A549 (cell line): ENCODE results near the gene USP2.

Source experiments
- CHD4 ChIP-seq: fragments of 200-600 bp; sonication (generic); IDR thresholded peaks from 2 replicates; pipeline ENCODE4 v1.6.1; 2016; ENCODE audit warnings: antibody characterized with exemption, mild to moderate bottlenecking, borderline replicate concordance
- CTCF ChIP-seq: fragments of >200 bp; sonication (Bioruptor Twin); formaldehyde crosslinking; IDR thresholded peaks from 3 replicates; pipeline ENCODE4 v1.5.1; 2016
- EP300 ChIP-seq, 2 experiments: fragments of >200 bp; sonication (Bioruptor Twin); formaldehyde crosslinking; IDR thresholded peaks; 2 replicates in 1 of 2; 3 replicates in 1 of 2; pipeline ENCODE4 v1.6.1; 2016 to 2017
- HDAC2 ChIP-seq: fragments of 200-600 bp; sonication (generic); IDR thresholded peaks from 2 replicates; pipeline ENCODE4 v1.6.1; 2016
- JUNB ChIP-seq: fragments of >200 bp; sonication (Bioruptor Twin); formaldehyde crosslinking; IDR thresholded peaks from 2 replicates; pipeline ENCODE4 v1.6.1; 2016
- KDM1A ChIP-seq: fragments of 200-600 bp; sonication (generic); IDR thresholded peaks from 2 replicates; pipeline ENCODE4 v1.6.1; 2016; ENCODE audit warnings: low read depth, mild to moderate bottlenecking
- MAFK ChIP-seq: fragments of 450-650 bp; IDR thresholded peaks from 2 replicates; pipeline ENCODE4 v1.6.1; 2014; ENCODE audit not compliant: partially characterized antibody
- MAX ChIP-seq: IDR thresholded peaks from 2 replicates; pipeline ENCODE4 v1.6.1; 2012
- NFE2L2 ChIP-seq: fragments of 150-350 bp; conservative IDR thresholded peaks from 2 replicates; pipeline ENCODE4 v1.6.1; 2014; ENCODE audit warnings: low read length
- PBX3 ChIP-seq: IDR thresholded peaks from 2 replicates; pipeline ENCODE4 v1.6.1; 2012
- POLR2A ChIP-seq: IDR thresholded peaks from 2 replicates; pipeline ENCODE4 v1.6.1; 2012; ENCODE audit warnings: mild to moderate bottlenecking, low read length
- RAD21 ChIP-seq, 2 experiments: fragments of >200 bp in 1 of 2; sonication (Bioruptor Twin) in 1 of 2; formaldehyde crosslinking in 1 of 2; IDR thresholded peaks in 1 of 2; conservative IDR thresholded peaks in 1 of 2; 2 replicates in 1 of 2; 3 replicates in 1 of 2; pipeline ENCODE4 v1.6.1; 2012 to 2018; ENCODE audit warnings: inconsistent platforms in 1 of 2
- RARB ChIP-seq: fragments of 250-450 bp; sonication (Bioruptor Pico); IDR thresholded peaks from 2 replicates; pipeline ENCODE4 v1.8.0; 2021; ENCODE audit warnings: mild to moderate bottlenecking, moderate library complexity
- TP53 ChIP-seq: fragments of 250-450 bp; sonication (Bioruptor Pico); IDR thresholded peaks from 2 replicates; pipeline ENCODE4 v1.5.0; 2021; ENCODE audit warnings: mild to moderate bottlenecking, moderate library complexity

- TF ChIP-seq RARB (CRISPR knock-in tag) (no peak), CTCF (no peak), RAD21 (conservative IDR thresholded peaks at IDR 0.05 in 1 of 2, IDR thresholded peaks at IDR 0.05 in 1 of 2) (no peak), EP300 (IDR thresholded peaks at IDR 0.05) (no peak), CHD4 (no peak), POLR2A (no peak), PBX3 (no peak), JUNB (no peak), MAFK (no peak), MAX (no peak), HDAC2 (no peak), TP53 (CRISPR knock-in tag) (no peak), NFE2L2 (no peak), KDM1A (no peak)
Measured at GRCh38 chr11:119335655-119336543, 45.6 kb downstream of the USP2 start.
